HUES6 (cell line): Measurements from ENCODE around the gene RUNX1.

Source experiments
- H3K27ac ChIP-seq: 2 replicates; pipeline ENCODE4 v1.7.0; 2013; ENCODE audit warnings: low read depth, mild to moderate bottlenecking, low read length, inconsistent platforms
- H3K27me3 ChIP-seq: 2 replicates; pipeline ENCODE4 v1.6.1; 2013; ENCODE audit warnings: low read length; ENCODE audit not compliant: control insufficient read depth, insufficient read depth
- H3K36me3 ChIP-seq: 2 replicates; pipeline ENCODE4 v1.6.1; 2013; ENCODE audit warnings: low read length; ENCODE audit not compliant: control insufficient read depth, insufficient read depth
- H3K4me1 ChIP-seq: 2 replicates; pipeline ENCODE4 v1.6.1; 2013; ENCODE audit warnings: low read length; ENCODE audit not compliant: control insufficient read depth, insufficient read depth
- H3K4me3 ChIP-seq: 2 replicates; pipeline ENCODE4 v1.5.1; 2013; ENCODE audit warnings: low read depth, low read length
- H3K9ac ChIP-seq: one replicate; pipeline ENCODE4 v1.6.1; 2013; ENCODE audit warnings: mild to moderate bottlenecking, low read length
- H3K9me3 ChIP-seq: 2 replicates; pipeline ENCODE4 v1.6.1; 2013; ENCODE audit warnings: low read depth, low read length; ENCODE audit not compliant: control insufficient read depth, insufficient read depth

The RUNX1 gene

GRCh38 chr21:34840693-34841092 lies 208.4 kb downstream of the RUNX1 start:
- no peak overlapping the region for H3K9ac ChIP-seq
- H3K4me3 ChIP-seq, result no peak overlapping the region
- H3K9me3 ChIP-seq, result no peaks in the 10 kb centered on the region
- no peaks in the 10 kb centered on the region for H3K27me3 ChIP-seq
- peaks cover 39% of the 10 kb centered on the region for H3K4me1 ChIP-seq
- no peaks in the 10 kb centered on the region for H3K36me3 ChIP-seq
- no peak overlapping the region for H3K27ac ChIP-seq

DNA sequence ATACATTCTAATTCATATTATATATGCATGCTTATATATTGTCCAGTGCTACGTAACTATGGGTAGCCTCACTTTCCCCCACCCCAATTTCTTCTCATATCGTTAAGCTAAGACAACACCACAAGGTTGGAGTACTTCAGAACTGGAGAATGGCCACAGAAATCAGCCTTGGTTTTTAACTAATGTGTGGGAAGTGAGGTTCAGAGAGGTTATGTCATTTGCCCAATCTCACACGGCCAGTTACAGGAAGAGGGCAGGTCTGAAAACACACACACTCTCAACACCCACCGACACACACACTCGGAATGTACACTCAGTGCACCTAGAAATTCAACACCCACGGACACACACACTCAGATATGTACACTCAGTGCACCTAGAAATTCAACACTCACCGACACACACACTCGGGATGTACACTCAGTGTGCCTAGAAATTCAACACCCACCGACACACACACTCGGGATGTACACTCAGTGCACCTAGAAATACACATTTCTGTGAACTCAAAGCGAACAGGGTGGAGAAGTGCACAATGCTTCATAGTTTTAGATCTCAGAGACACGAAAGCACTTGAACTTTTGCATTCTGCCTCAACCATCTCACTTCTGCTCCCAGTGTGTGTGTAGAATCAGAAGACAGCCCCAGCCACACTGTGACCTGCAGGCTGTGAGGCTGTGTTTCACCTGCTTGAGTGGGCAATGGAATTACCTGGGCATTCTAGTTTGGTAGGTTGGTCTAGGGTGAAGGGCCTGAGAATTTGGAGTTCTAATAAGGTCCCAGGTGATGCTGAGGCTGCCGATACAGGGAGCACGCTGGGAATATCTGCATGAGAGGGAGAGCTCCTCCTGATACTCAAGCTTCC lies 209.9 kb downstream of the RUNX1 start:
- Histone ChIP-seq H3K27me3 (no peaks in the 10 kb centered on the region), H3K4me3 (no peak overlapping the region), H3K4me1 (peaks cover 38% of the 10 kb centered on the region), H3K36me3 (no peaks in the 10 kb centered on the region), H3K27ac (no peak overlapping the region), H3K9ac (no peak overlapping the region), H3K9me3 (no peaks in the 10 kb centered on the region)

- no peak overlapping the region for H3K9ac ChIP-seq
- H3K27me3 ChIP-seq, result no peaks in the 10 kb centered on the region
- no peaks in the 10 kb centered on the region for H3K36me3 ChIP-seq
- H3K4me3 ChIP-seq, result no peak overlapping the region
- H3K4me1 ChIP-seq, result peaks cover 38% of the 10 kb centered on the region
- H3K9me3 ChIP-seq, result no peaks in the 10 kb centered on the region
- H3K27ac ChIP-seq, result no peak overlapping the region
Observed at GRCh38 chr21:34836933-34837505, 212.1 kb downstream of the RUNX1 start.

GRCh38 chr21:34836103-34836932 lies 212.8 kb downstream of the RUNX1 start:
- H3K4me3 ChIP-seq, result no peak overlapping the region
- H3K4me1 ChIP-seq, result peaks cover 38% of the 10 kb centered on the region
- no peaks in the 10 kb centered on the region for H3K36me3 ChIP-seq
- H3K9me3 ChIP-seq, result no peaks in the 10 kb centered on the region
- H3K27ac ChIP-seq, result peak overlapping the region; percentile 17; the same call in 1 of the 2 replicates
- H3K9ac ChIP-seq, result no peak overlapping the region
- no peaks in the 10 kb centered on the region for H3K27me3 ChIP-seq

GRCh38 chr21:34835526-34835925 lies 213.6 kb downstream of the RUNX1 start:
- peak overlapping the region; percentile 17; the same call in 1 of the 2 replicates for H3K27ac ChIP-seq
- no peak overlapping the region for H3K4me3 ChIP-seq
- no peaks in the 10 kb centered on the region for H3K36me3 ChIP-seq
- no peaks in the 10 kb centered on the region for H3K9me3 ChIP-seq
- no peak overlapping the region for H3K9ac ChIP-seq
- H3K4me1 ChIP-seq, result peaks cover 34% of the 10 kb centered on the region
- no peaks in the 10 kb centered on the region for H3K27me3 ChIP-seq

DNA sequence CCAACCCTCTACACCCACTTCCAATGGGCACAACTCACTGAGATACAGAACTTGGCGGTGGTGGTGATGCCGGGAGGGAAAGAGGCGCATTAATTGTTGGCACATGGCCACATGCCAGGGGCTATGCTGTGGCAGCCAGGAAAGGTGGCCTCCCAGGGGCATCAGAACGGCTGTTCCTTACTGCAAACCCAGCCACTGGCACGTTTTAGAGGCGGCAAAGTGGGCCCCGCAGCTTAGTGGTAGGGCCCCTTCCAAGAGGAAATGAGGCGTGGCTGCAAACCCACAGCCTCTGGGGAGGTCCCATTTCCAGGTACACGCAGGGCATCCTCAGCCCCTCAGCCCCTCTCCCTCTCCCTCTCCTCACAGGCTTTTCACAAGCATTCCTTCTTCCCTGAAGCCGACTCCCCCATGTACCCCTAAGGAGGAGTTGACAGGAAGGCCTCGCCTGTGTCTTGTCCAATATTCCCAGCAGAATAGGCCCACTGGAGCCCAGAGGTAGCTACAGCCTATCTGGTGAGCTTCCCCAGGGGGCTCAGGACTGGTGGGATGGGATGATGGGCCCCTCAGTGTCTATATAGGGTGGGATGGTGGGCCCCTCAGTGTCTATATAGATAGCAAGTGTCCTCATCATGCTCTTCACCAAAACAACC lies 214.1 kb downstream of the RUNX1 start:
- Histone ChIP-seq H3K9ac (no peak overlapping the region), H3K27me3 (no peaks in the 10 kb centered on the region), H3K9me3 (no peaks in the 10 kb centered on the region), H3K36me3 (no peaks in the 10 kb centered on the region), H3K4me3 (no peak overlapping the region), H3K27ac (no peak overlapping the region), H3K4me1 (peaks cover 34% of the 10 kb centered on the region)

- Histone ChIP-seq H3K36me3 (no peaks in the 10 kb centered on the region), H3K4me3 (no peak overlapping the region), H3K9me3 (no peaks in the 10 kb centered on the region), H3K4me1 (peaks cover 34% of the 10 kb centered on the region), H3K27ac (no peak overlapping the region), H3K9ac (no peak overlapping the region), H3K27me3 (no peaks in the 10 kb centered on the region)
Observed at GRCh38 chr21:34834290-34834689, 214.8 kb downstream of the RUNX1 start.

DNA sequence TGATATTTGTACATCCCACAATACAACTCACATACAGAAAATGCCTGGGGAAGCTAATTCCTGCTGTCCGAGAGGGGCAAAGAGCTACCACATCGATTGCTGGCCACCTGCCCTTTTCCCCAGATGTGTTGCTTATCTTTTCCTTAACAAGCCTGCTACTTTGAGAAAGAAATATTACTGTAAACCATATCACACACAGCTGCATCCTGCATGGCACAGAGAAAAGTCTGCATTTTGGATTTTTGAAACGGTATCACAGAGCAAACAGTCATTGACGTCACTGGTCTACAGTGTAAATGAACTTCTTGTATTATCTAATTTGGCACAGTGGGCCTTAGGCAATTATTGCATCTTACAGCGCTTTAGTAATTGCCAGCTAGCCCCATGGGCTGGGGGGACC lies 215.6 kb downstream of the RUNX1 start:
- Histone ChIP-seq H3K27ac (no peak overlapping the region), H3K27me3 (no peaks in the 10 kb centered on the region), H3K9ac (no peak overlapping the region), H3K9me3 (no peaks in the 10 kb centered on the region), H3K4me1 (peaks cover 34% of the 10 kb centered on the region), H3K36me3 (no peaks in the 10 kb centered on the region), H3K4me3 (no peak overlapping the region)

DNA sequence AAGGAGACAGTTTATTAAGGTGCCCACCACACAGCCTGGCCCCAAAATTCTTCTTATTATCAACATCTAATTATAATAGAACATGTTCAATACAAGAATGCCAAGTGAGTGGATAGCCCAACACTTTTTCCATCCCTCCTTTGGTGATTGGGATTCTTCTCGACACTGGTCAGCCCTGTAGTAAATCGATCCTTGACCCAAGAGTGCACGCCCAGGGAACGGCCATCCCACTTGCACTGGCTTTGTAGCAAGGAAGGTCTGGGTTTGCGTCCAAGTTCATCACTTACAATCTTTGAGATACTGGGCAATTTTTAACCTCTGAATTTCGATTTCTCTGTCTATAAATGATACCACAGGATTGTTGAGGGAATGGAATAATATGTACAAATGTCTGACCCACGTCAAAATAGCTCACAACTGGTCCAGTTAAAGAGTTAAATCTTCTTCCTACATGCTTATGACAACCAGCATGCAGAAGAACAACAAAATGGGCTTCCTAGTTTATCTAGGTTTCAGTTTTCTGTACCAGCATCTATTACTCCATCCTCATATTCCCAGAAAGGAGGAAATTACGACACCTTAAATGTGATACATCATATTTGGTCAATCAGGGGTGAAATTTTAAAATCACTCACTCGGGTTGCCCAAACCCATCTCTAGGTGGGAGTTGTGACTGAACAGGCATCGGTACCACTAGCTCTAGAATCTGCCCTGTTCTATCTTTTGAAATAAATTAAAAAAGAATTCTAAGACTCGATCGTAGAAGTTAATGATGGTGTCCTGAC lies 218.5 kb downstream of the RUNX1 start:
- Histone ChIP-seq H3K27ac (no peak overlapping the region), H3K36me3 (peaks cover 3% of the 10 kb centered on the region; the same call in 1 of the 2 replicates)

More for the DNA sequence above, 218.5 kb downstream of the RUNX1 start:
- H3K4me1 ChIP-seq, result peaks cover 18% of the 10 kb centered on the region
- no peak overlapping the region for H3K4me3 ChIP-seq
- no peaks in the 10 kb centered on the region for H3K27me3 ChIP-seq
- peaks cover 19% of the 10 kb centered on the region for H3K9me3 ChIP-seq
- no peak overlapping the region for H3K9ac ChIP-seq
